GM12891 (cell line): ENCODE measurements around the gene CLEC1A.
"Not testable (repeated sequence)": the region's sequence is repeated elsewhere in the genome, so short reads cannot be mapped to it uniquely, and the experiment has no call there.

Experiments used
- DNase-seq: peaks from one replicate; pipeline ENCODE4 v3.0.0; 2011; ENCODE audit warnings: low spot score; ENCODE audit not compliant: insufficient read length
- FAIRE-seq: peaks from 2 replicates; lab custom pipeline; 2011; peaks lifted over from hg19 to GRCh38; lab: Jason Lieb, UNC
- PAX5 ChIP-seq: IDR thresholded peaks from 2 replicates; pipeline ENCODE4 v1.6.1; 2011; ENCODE audit warnings: low read length, moderate library complexity, mild to moderate bottlenecking; ENCODE audit not compliant: insufficient read depth, severe bottlenecking
- POLR2A ChIP-seq: IDR thresholded peaks from 2 replicates; pipeline ENCODE4 v1.6.1; 2011; ENCODE audit warnings: low read depth, low read length, control low read depth
- POLR2AphosphoS5 ChIP-seq: IDR thresholded peaks from 2 replicates; pipeline ENCODE4 v1.6.1; 2011; ENCODE audit warnings: low read depth, low read length, control low read depth
- POU2F2 ChIP-seq: IDR thresholded peaks from 2 replicates; pipeline ENCODE4 v1.6.1; 2011; ENCODE audit warnings: low read depth, mild to moderate bottlenecking, control low read depth, low read length, moderate library complexity
- SPI1 ChIP-seq: IDR thresholded peaks from 2 replicates; pipeline ENCODE4 v1.6.1; 2011; ENCODE audit warnings: low read depth, low read length, control low read depth
- TAF1 ChIP-seq: IDR thresholded peaks from 2 replicates; pipeline ENCODE4 v1.6.1; 2011; ENCODE audit warnings: low read depth, low read length, control low read depth

The CLEC1A gene

DNA sequence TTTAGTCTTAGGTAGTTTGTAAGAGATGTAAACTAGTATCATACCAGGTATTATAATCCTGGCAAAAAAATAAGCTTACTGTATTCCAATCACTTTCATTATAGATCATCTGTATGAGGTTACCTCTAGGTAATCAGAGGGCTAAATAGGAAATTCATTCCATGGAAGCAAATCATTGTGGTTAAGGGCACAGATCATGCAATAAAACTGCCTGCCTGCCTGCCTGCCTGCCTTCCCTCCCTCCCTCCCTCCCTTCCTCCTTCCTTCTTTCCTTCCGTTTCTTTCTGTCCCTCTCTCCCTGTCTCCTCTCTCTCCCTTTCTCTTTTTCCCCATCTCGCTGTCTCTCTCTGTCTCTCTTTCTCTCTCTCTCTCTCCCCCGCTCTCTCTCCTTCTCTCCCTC is 71.5 kb downstream of the CLEC1A start:
- no peak for TF ChIP-seq SPI1
- no peak for TF ChIP-seq POU2F2
- TF ChIP-seq POLR2AphosphoS5: no peak
- no peak for TF ChIP-seq POLR2A
- no peak for TF ChIP-seq TAF1
- TF ChIP-seq PAX5: no peak
- DNase-seq (no peak), FAIRE-seq (no peak)

DNA sequence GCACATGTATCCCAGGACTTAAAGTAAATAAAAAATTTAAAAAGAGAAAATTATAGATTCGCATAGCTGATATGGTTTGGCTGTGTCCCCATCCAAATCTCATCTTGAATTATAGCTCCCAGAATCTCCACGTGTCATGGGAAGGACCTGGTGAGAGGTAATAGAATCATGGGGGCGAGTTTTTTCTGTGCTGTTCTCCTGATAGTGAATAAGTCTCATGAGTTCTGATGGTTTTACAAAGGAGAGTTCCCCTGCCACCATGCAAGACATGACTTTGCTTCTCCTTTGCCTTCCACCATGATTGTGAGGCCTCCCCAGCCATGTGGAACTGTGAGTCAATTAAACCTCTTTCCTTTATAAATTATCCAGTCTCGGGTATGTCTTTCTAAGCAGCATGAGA is 72.1 kb downstream of the CLEC1A start:
- not testable (repeated sequence) for DNase-seq, FAIRE-seq

DNA sequence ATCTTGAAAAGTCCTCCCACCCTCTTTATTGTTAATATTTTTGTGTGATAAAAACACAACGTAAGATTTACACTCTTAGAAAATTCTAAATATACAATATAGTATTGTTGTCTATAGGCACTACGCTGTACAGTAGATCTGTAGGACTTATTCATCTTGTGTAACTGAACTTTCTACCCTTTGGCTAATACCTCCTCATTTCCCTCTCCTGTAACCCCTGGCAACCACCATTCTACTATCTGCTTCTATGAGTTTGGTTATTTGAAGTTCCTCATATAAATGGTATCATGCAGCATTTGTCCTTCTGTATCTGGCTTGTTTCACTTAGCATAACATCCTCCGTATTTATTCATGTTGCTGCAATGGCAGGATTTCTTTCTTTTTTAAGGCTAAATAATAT is 73.5 kb downstream of the CLEC1A start:
- no peak for FAIRE-seq
- DNase-seq: no peak
- no peak for TF ChIP-seq SPI1
- TF ChIP-seq POLR2AphosphoS5: no peak
- TF ChIP-seq POU2F2: no peak

DNA sequence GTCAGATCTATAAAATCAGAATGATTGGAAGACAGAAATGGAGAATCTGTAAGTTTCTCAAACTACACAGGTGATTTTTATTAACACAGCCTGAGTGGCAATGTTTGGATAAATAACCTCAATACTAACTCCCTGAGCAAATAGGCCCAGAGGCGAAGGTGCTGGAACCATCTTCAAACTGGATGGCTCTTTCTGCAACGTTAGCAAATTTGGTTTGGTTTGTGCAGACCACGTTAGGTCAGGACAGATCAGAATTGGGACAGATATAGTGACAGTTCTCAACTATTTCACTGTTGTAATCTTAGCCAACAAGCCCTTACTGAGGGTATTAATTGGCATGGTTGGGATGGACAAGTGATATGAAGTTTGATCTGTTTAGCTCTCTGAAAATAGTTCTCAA is 77.4 kb downstream of the CLEC1A start:
- no peak for FAIRE-seq
- no peak for DNase-seq
- TF ChIP-seq POLR2AphosphoS5 (no peak), TAF1 (no peak), POU2F2 (no peak), SPI1 (no peak), PAX5 (no peak), POLR2A (no peak)
